Esophagus muscularis mucosa (tissue), 4 donors: ENCODE data around the gene EFCAB12.

Source experiments
- CTCF ChIP-seq, 3 experiments: fragments of 200-600 bp in 2 of 3; fragments of 450-650 bp in 1 of 3; sonication (generic) in 2 of 3; IDR thresholded peaks; one replicate each; pipeline ENCODE4 v1.5.1; 2017 to 2019; ENCODE audit warnings: antibody characterized with exemption in 3 of 3, mild to moderate bottlenecking in 2 of 3, moderate library complexity in 1 of 3
- EP300 ChIP-seq: sonication (generic); formaldehyde crosslinking; IDR thresholded peaks from one replicate; pipeline ENCODE4 v1.6.1; 2017; ENCODE audit warnings: antibody characterized with exemption
- POLR2A ChIP-seq: fragments of 450-650 bp; IDR thresholded peaks from one replicate; pipeline ENCODE4 v1.6.1; 2017; ENCODE audit warnings: antibody characterized with exemption, moderate library complexity, mild to moderate bottlenecking, low read depth
- POLR2AphosphoS5 ChIP-seq, 2 donors: sonication (generic); formaldehyde crosslinking; IDR thresholded peaks; one replicate each; pipeline ENCODE4 v1.6.1; 2017; ENCODE audit warnings: antibody characterized with exemption in 2 of 2

DNA sequence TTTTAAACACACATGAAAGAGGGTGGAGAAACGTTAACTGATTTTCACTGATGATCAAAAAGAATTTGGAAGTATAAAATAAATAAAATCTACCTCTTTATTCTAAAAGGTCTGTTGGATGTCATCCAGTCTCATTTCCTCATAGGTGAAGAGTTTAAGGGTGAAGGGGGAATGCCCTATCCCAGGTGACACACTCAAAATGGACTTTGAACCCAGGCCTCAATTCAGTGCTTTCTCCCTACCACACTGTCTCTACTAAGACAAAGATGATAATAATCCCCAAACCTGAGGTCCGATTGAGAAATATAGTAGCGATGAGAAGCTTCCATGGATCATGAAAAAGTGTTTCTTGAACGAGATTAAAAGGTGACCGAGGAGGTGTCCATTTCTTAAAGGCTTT lies 5.1 kb upstream of the EFCAB12 start:
- TF ChIP-seq CTCF (IDR thresholded peaks at IDR 0.05) (no peak), POLR2A (no peak), EP300 (no peak), POLR2AphosphoS5 (IDR thresholded peaks at IDR 0.05) (no peak)
